KMS-11 (cell line): ENCODE data around the gene VTI1B.
A peak's percentile ranks its signal among the peaks of the same experiment; 100 is the strongest.

Source experiments
- H2AFZ ChIP-seq: fragments of 200-600 bp; sonication (generic); 2 replicates; pipeline ENCODE4 v1.6.1; 2016; ENCODE audit warnings: antibody characterized with exemption, mixed run types, low read depth
- H3K27ac ChIP-seq: fragments of 200-600 bp; sonication (generic); 2 replicates; pipeline ENCODE4 v1.6.1; 2016; ENCODE audit warnings: mild to moderate bottlenecking, mixed run types
- H3K27me3 ChIP-seq: fragments of 200-600 bp; sonication (generic); 2 replicates; pipeline ENCODE4 v1.6.1; 2017; ENCODE audit warnings: mild to moderate bottlenecking, low read depth, mixed run types, moderate library complexity; ENCODE audit not compliant: insufficient read depth
- H3K36me3 ChIP-seq: fragments of 200-600 bp; sonication (generic); 2 replicates; pipeline ENCODE4 v1.6.1; 2017; ENCODE audit warnings: mild to moderate bottlenecking, mixed run types; ENCODE audit not compliant: insufficient read depth
- H3K4me1 ChIP-seq: fragments of 200-600 bp; sonication (generic); 2 replicates; pipeline ENCODE4 v1.6.1; 2016; ENCODE audit warnings: mild to moderate bottlenecking, low read depth, mixed run types; ENCODE audit not compliant: poor library complexity, severe bottlenecking
- H3K4me2 ChIP-seq: fragments of 200-600 bp; sonication (generic); 2 replicates; pipeline ENCODE4 v1.7.0; 2016; ENCODE audit warnings: mild to moderate bottlenecking, mixed run types
- H3K4me3 ChIP-seq: fragments of 200-600 bp; sonication (generic); IDR thresholded peaks from 2 replicates; pipeline ENCODE4 v1.6.1; 2017; ENCODE audit warnings: low read depth, low read length, mixed read lengths; ENCODE audit not compliant: insufficient read depth
- H3K79me2 ChIP-seq: fragments of 200-600 bp; sonication (generic); 2 replicates; pipeline ENCODE4 v1.6.1; 2016; ENCODE audit warnings: low read depth, mixed run types; ENCODE audit not compliant: insufficient read depth
- H3K9ac ChIP-seq: fragments of 200-600 bp; sonication (generic); 2 replicates; pipeline ENCODE4 v1.6.1; 2016; ENCODE audit warnings: mild to moderate bottlenecking, mixed run types
- H4K20me1 ChIP-seq: fragments of 200-600 bp; sonication (generic); 2 replicates; pipeline ENCODE4 v1.6.1; 2016; ENCODE audit warnings: mild to moderate bottlenecking, mixed run types; ENCODE audit not compliant: insufficient read depth
- CTCF ChIP-seq: fragments of 200-600 bp; sonication (generic); conservative IDR thresholded peaks from 2 replicates; pipeline ENCODE4 v1.6.1; 2017; ENCODE audit warnings: low read depth, mild to moderate bottlenecking, antibody characterized with exemption, low read length, moderate library complexity, mixed read lengths

VTI1B gene

DNA sequence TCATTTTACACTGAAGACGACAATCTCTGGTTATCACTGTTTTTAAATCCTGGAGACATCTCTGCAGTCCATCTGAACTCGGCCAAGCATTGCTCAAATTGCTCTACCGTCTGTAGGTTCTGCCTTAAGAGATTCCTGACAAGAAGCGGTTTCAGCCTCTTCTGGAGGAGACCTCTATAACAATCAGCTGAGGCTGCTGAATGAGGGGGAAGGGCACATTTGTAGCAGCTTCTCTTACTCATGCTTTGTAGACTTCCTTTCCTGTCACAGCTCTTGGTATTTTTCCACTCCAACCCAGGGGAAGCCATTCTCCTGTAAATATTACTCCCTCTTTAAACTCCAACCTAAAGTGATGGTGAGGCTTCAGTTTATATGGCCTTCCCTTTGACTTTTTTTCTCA is 51.8 kb downstream of the VTI1B start:
- Histone ChIP-seq H3K9ac (no peak overlapping the region), H3K27ac (no peak overlapping the region), H3K4me1 (peaks cover 16% of the 10 kb centered on the region), H3K27me3 (no peaks in the 10 kb centered on the region; the same call in 1 of the 2 replicates), H3K4me2 (no peak overlapping the region), H4K20me1 (no peaks in the 10 kb centered on the region), H3K79me2 (no peaks in the 10 kb centered on the region), H2AFZ (no peak overlapping the region), H3K36me3 (no peaks in the 10 kb centered on the region), H3K4me3 (no peak overlapping the region)
- TF ChIP-seq CTCF = no peak

GRCh38 chr14:67620217-67620785 is 54.1 kb downstream of the VTI1B start:
- Histone ChIP-seq H2AFZ (peak overlapping the region; percentile 83), H3K27ac (no peak overlapping the region), H3K79me2 (no peaks in the 10 kb centered on the region), H3K27me3 (no peaks in the 10 kb centered on the region; the same call in 1 of the 2 replicates), H3K4me2 (peak overlapping the region; percentile 63), H4K20me1 (no peaks in the 10 kb centered on the region), H3K36me3 (no peaks in the 10 kb centered on the region), H3K4me3 (no peak overlapping the region), H3K9ac (peak overlapping the region; percentile 44; the same call in 1 of the 2 replicates), H3K4me1 (peaks cover 16% of the 10 kb centered on the region)
- TF ChIP-seq CTCF = no peak

- no peaks in the 10 kb centered on the region for H3K36me3 ChIP-seq
- H2AFZ ChIP-seq = peak within 1 kb of the TSS; percentile 83
- H3K79me2 ChIP-seq = no peaks in the 10 kb centered on the region
- H4K20me1 ChIP-seq = no peaks in the 10 kb centered on the region
- peak within 1 kb of the TSS; percentile 44; the same call in 1 of the 2 replicates for H3K9ac ChIP-seq
- TF ChIP-seq CTCF = no peak
- no peaks in the 10 kb centered on the region; the same call in 1 of the 2 replicates for H3K27me3 ChIP-seq
- H3K27ac ChIP-seq = peak within 1 kb of the TSS; percentile 39; the same call in 1 of the 2 replicates
- H3K4me3 ChIP-seq = no peak within 1 kb of the TSS
- peak within 1 kb of the TSS; percentile 80 for H3K4me2 ChIP-seq
- H3K4me1 ChIP-seq = peaks cover 16% of the 10 kb centered on the region
These were observed 54.8 kb downstream of the VTI1B start, which contains the start of gene ARG2 for GRCh38 chr14:67619446-67620216. TSS of gene ARG2 (plus strand) at chr14:67619920. CDS start at chr14:67619978, 58 bp downstream.

DNA sequence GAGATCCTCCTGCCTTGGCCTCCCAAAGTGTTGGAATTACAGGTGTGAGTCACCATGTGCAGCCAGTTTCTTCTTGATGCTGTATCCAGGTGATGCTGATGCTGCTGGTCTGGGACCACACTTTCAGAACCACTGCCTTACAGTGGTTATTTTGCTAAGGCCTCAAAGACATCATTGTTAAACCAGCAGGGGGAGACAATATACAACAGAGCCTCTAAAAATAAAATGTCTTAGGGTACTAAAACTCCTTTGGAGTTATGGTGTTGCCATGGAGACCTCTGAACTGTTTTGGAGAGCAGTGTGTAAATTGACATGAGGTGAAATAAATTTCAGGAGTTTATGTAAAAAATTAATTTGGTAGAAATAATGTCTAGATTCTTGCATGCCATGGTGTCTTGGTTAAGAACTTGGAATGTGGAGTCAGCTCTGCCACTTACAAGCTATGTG is 55.8 kb downstream of the VTI1B start:
- Histone ChIP-seq H3K4me2 (peak overlapping the region; percentile 80), H2AFZ (peak overlapping the region; percentile 83; the same call in 1 of the 2 replicates), H4K20me1 (no peaks in the 10 kb centered on the region), H3K9ac (peak overlapping the region; percentile 44; the same call in 1 of the 2 replicates), H3K79me2 (no peaks in the 10 kb centered on the region), H3K4me1 (peaks cover 16% of the 10 kb centered on the region), H3K36me3 (no peaks in the 10 kb centered on the region), H3K27me3 (no peaks in the 10 kb centered on the region; the same call in 1 of the 2 replicates), H3K4me3 (no peak overlapping the region), H3K27ac (peak overlapping the region; percentile 39; the same call in 1 of the 2 replicates)
- peak; percentile 73 for TF ChIP-seq CTCF
